ENCODE measurements around the gene ACP2. TPM values are rescaled to one million over a fixed set of nuclear protein-coding genes. Genes with fewer than 3 reads are reported as not detected.

ACP2 gene
- polyA plus RNA-seq, 1 of the 3 experiments (the other 2 are of a cell fraction) = 17.5 TPM

- ChIA-PET POLR2A (no interaction called here), CTCF (interaction anchor here (1.7 to 2.0 kb wide), 2 partner anchors 13 to 60 kb away, joined by 4 read pairs; no protein-coding TSS in a partner anchor)
- Histone ChIP-seq H3K27ac (ENCODE audit: low read depth in 2 of 2, low read length in 1 of 2) (no peak overlapping the region), H3K9me3 (peaks cover 7% of the 10 kb centered on the region; the same call in 1 of the 2 replicates), H3K79me2 (ENCODE audit: insufficient read depth) (no peaks in the 10 kb centered on the region; the same call in 1 of the 2 replicates), H3K9me2 (no peaks in the 10 kb centered on the region), H3K4me3 (ENCODE audit: low read depth in 2 of 2, low read length in 1 of 2) (no peak overlapping the region), H2AFZ (ENCODE audit: low read depth) (no peak overlapping the region), H3K27me3 (ENCODE audit: insufficient read depth) (no peaks in the 10 kb centered on the region), H3K9ac (no peak overlapping the region), H3K36me3 (replicated peaks in 1 of 2; ENCODE audit: control insufficient read depth in 1 of 2, insufficient read depth in 2 of 2, low read length in 1 of 2) (peaks cover 67 to 69% of the 10 kb centered on the region in 2 experiments), H3K4me2 (no peak overlapping the region), H4K20me1 (ENCODE audit: insufficient read depth) (no peaks in the 10 kb centered on the region), H3F3A (replicated peaks; ENCODE audit: insufficient read depth) (no peaks in the 10 kb centered on the region), H3K4me1 (ENCODE audit: control insufficient read depth in 1 of 2, insufficient read depth in 2 of 2, low read depth in 1 of 2, low read length in 1 of 2) (no peaks in the 10 kb centered on the region)
- no peak for DNase-seq
- TF ChIP-seq TEAD4 (IDR thresholded peaks at IDR 0.05; ENCODE audit: borderline replicate concordance, insufficient read depth) (no peak), FOXM1 (IDR thresholded peaks at IDR 0.05; ENCODE audit: low read depth) (no peak), GABPA (IDR thresholded peaks at IDR 0.05; ENCODE audit: low read depth) (no peak), YY1 (IDR thresholded peaks at IDR 0.05; ENCODE audit: low read depth) (no peak), TCF12 (IDR thresholded peaks at IDR 0.05) (no peak), FOXJ3 (CRISPR knock-in tag; IDR thresholded peaks at IDR 0.05) (no peak), EP300 (IDR thresholded peaks at IDR 0.05; ENCODE audit: borderline replicate concordance in 1 of 2, low read depth in 1 of 2, low read length in 1 of 2) (no peak), RCOR1 (IDR thresholded peaks at IDR 0.05; ENCODE audit: low read length) (no peak), MXI1 (IDR thresholded peaks at IDR 0.05; ENCODE audit: low read depth, low read length) (no peak), JUND (IDR thresholded peaks at IDR 0.05) (no peak), RFX5 (IDR thresholded peaks at IDR 0.05; ENCODE audit: low read length) (no peak), CHD2 (IDR thresholded peaks at IDR 0.05; ENCODE audit: low read length, partially characterized antibody) (no peak), EZH2phosphoT487 (IDR thresholded peaks at IDR 0.05; ENCODE audit: borderline replicate concordance, low read depth) (no peak), TAF1 (IDR thresholded peaks at IDR 0.05; ENCODE audit: borderline replicate concordance, low read depth, low read length) (no peak), RAD21 (IDR thresholded peaks at IDR 0.05; ENCODE audit: low read length) (no peak), MAX (IDR thresholded peaks at IDR 0.05; ENCODE audit: low read depth) (no peak)
- TF ChIP-seq, protein P1, sequence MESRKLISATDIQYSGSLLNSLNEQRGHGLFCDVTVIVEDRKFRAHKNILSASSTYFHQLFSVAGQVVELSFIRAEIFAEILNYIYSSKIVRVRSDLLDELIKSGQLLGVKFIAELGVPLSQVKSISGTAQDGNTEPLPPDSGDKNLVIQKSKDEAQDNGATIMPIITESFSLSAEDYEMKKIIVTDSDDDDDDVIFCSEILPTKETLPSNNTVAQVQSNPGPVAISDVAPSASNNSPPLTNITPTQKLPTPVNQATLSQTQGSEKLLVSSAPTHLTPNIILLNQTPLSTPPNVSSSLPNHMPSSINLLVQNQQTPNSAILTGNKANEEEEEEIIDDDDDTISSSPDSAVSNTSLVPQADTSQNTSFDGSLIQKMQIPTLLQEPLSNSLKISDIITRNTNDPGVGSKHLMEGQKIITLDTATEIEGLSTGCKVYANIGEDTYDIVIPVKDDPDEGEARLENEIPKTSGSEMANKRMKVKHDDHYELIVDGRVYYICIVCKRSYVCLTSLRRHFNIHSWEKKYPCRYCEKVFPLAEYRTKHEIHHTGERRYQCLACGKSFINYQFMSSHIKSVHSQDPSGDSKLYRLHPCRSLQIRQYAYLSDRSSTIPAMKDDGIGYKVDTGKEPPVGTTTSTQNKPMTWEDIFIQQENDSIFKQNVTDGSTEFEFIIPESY (IDR thresholded peaks at IDR 0.05; ENCODE audit: borderline replicate concordance, low read depth) = no peak
- TF ChIP-seq, protein P2, sequence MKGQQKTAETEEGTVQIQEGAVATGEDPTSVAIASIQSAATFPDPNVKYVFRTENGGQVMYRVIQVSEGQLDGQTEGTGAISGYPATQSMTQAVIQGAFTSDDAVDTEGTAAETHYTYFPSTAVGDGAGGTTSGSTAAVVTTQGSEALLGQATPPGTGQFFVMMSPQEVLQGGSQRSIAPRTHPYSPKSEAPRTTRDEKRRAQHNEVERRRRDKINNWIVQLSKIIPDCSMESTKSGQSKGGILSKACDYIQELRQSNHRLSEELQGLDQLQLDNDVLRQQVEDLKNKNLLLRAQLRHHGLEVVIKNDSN (IDR thresholded peaks at IDR 0.05; ENCODE audit: borderline replicate concordance, low read depth) = no peak
- TF ChIP-seq, protein P3, sequence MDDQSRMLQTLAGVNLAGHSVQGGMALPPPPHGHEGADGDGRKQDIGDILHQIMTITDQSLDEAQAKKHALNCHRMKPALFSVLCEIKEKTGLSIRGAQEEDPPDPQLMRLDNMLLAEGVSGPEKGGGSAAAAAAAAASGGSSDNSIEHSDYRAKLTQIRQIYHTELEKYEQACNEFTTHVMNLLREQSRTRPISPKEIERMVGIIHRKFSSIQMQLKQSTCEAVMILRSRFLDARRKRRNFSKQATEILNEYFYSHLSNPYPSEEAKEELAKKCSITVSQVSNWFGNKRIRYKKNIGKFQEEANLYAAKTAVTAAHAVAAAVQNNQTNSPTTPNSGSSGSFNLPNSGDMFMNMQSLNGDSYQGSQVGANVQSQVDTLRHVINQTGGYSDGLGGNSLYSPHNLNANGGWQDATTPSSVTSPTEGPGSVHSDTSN (IDR thresholded peaks at IDR 0.05) = no peak
- WGBS (ENCODE audit: low lambda C conversion rate) = 97% methylated on average over 5 of the region's 5 CpGs
Observed at GRCh38 chr11:47295385-47295784, 46.8 kb upstream of the ACP2 start.

Data from SK-N-SH (cell line).